HG02642 (cell line): Measurements from ENCODE around the gene TWIST2.

Experiments
- ATAC-seq: cut with Tn5 transposase; IDR thresholded peaks from one replicate; pipeline ENCODE4 v1.9.1; 2021; ENCODE audit warnings: mild to moderate bottlenecking; ENCODE audit not compliant: unreplicated experiment, poor library complexity

The TWIST2 gene

DNA sequence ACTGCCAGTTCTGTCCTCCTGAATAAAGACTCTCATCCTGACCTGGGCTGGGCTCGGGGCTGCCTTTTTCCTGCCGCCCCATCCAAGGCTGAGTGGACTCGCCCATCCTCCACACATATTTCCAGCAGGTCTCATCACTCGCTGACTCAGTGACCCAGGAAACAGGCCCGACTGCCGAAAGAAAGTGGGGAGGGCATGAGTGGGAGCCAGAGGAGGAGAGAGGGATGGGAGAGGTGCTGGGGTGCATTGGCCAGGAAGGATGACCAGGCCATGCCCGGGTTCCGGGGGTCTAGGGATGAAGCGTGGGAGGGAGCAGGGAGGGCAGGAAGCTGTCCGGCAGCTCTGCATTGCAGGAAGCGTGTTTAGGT is 66.7 kb downstream of the TWIST2 start:
- ATAC-seq: no peak

DNA sequence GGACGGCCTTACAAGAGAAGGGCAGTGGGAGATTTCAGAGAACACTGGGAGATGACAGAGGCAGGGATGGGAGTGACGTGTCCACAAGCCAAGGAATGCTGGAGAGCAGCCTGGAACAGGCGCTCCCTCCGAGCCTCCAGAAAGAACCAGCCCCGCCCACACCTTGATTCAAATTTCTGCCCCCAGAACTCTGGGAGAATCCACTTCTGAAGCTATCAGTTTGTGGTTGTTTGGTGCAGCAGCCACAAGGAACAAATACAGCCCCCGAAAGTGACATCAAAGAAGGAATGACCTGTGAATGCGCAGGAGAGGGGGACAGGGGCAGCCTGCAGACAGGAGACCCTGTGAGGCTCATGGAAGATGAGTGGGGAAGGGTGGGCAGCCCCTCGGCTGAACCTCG is 67.3 kb downstream of the TWIST2 start:
- no peak for ATAC-seq

DNA sequence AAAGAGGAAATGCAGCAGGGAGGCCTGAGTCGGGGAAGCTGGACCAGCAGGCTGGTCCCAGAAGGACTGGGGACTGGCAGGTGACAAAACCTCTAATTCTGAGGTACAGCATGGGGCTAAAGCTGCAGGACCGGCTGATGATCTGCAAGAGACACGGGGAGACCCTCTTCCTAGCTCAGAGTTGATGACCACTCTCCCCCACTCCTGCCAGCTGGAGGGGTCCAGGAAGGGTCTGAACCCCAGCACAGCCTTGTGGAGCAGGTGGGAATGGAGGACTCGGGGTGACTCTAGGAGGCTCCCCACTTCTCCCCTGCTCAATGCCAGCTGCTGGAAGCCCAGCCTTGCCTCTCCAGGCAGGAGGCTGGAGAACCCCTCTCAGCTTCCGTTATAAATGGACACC is 67.7 kb downstream of the TWIST2 start:
- ATAC-seq: no peak

GRCh38 chr2:238916176-238916874 is 68.4 kb downstream of the TWIST2 start:
- no peak for ATAC-seq

DNA sequence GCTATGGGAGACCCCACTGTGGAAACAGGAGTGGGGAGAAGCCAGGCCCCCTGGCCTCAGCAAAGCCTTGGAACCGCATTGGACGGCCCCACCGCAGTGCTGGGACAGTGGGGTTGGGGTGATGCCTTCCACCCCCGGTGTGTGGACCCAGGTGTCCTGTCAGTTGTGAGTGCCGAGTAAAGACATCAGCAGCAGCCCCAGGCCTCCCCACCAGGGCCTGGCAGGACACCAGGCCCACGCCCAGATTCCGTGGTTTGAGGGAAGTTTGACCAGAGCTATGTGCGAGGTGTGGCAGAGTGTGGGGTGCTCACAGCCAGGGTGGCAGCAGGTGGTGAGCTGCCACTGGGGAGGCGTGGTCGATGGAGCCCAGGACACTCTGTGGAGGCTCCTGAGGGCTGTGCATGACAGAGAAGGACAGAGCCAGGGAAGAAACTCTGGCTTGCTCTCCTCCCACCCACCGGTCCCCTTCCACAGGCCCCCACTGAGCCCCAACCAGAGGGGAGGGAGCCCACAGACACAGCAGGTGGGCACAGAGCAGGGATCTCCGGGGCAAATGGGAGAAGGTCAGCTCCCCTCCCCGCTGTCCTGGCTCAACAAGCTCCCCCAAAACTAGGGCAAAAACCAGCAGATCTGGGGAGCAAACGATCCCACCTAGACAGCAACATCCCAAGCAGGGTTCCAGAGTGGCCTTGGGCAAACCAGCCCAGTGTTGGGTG is 69.1 kb downstream of the TWIST2 start:
- no peak for ATAC-seq

- ATAC-seq: no peak
These were observed 71.4 kb downstream of the TWIST2 start for GRCh38 chr2:238919307-238919706.

DNA sequence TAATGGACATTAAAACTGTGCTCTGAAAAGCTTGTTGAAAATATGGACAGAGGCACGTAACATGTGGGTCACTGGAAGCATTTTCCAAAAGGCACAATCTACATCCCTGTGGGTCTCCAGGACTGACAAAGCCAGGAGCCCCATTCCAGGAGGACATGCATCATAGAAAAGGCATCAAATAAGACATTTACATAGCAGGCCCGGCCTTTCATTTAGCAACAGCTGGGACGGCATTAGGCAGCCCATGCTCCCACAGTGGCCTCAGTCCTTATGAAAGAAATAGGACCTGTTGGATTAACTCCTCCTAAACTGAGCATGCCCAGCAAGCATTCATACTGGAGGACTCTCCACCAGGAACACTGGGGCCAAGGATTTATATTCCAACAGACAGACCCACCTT is 72.2 kb downstream of the TWIST2 start:
- no peak for ATAC-seq

DNA sequence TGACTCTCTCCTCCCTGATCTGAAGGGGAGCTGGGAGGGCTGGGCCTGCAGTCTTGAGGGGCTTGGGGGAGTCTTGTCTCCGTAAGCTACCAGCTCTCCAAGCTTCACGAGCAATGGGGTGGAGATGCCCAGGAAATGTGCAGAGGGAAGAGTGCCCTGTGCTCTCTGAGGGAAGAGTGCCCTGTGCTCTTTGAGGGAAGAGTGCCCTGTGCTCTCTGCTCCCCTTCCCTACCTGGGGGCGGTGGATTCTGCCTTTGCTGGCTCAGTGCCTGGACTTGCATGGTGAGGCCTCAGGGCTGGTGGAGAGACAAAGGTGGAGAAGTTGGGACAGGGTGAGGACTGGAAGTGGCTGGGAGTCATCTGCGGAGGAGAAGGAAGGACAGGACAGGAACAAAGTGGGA is 72.7 kb downstream of the TWIST2 start:
- ATAC-seq: no peak

GRCh38 chr2:238921259-238921658 is 73.4 kb downstream of the TWIST2 start:
- no peak for ATAC-seq

DNA sequence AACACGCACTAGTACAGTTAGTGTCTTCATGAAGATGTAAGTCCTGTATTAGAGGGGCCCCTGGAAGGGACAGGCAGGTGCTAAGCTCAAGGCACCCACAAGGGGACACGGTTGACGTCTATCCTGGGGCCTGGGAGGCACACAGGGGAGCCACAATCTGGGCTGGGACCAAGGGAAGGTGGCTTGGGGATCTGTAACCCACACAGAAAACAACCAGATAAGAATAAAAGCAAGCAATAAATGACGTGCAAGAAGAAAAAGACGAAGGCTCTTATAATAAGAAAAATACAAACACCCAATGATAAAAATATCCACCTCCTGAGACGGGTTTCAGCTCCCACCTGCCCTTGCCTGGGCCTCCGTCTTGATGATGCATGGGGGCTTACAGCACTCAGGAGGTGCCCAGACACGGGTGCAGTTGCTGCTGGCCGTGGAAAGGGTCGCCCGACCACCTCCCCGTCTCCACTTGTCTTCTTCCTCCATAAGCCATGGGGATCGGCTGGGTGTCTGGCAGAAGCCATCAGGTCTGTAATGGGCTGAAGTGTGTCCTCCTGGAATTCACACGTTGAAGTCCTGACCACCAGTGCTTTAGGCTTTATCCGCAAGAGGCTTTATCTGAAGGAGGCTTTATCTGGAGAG is 73.9 kb downstream of the TWIST2 start:
- no peak for ATAC-seq

DNA sequence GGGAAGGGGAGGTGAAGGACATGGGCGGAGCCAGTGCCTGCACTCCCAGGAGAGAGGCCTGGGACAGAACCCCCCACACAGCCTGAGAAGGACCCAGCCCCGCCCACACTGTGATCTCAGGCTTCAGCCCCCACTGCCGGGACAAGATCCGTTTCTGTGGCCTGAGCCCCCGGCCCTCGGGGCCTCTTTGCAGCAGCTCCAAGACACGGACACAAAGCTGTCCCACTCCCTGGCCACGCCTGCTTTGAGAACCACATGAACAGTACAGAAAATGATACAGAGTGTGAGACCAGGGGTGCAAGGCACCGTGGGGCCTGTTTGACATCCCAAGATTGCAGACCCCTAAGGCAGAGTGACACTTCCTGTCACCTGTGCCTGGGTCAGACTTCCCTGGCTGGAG is 74.5 kb downstream of the TWIST2 start:
- no peak for ATAC-seq

DNA sequence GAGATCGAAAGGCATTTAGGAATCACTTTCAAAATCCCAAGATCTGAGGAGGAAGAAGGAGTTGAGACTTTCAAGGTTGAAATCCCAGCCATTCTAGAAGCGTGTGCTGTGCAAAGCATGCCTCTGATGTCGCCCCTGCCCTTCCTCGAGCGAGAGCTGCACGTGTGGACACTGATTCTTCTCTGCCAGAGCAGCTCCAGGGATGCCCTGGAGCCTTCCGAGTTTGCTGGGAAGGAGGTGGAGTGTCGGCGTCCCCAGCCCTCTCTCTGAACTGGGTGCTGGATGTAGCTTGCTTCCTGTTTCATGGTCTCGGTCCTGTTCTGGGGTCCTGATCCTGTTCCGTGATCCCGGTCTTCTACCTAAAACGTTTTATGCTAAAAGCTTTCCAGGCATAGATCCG is 76.1 kb downstream of the TWIST2 start:
- ATAC-seq: no peak

DNA sequence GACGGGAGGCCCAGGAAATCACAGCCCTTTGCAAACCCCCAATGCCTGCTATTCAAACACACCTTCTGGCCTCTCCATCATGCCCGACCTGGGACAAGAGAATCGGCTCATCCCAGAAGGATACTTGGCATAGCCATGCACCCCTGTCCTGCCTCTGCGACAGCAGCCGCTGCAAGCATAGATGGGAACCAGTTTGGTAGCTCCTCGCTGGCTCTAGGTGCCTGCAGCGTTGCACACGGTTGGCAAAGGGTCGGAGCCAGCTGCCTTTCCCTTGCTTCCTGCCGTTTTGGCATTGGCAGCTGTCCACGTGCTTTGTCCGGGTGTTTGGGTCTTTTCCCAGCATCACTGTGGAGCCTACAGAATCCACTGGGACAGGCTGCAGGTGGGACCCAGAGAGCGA is 76.9 kb downstream of the TWIST2 start:
- ATAC-seq: no peak

DNA sequence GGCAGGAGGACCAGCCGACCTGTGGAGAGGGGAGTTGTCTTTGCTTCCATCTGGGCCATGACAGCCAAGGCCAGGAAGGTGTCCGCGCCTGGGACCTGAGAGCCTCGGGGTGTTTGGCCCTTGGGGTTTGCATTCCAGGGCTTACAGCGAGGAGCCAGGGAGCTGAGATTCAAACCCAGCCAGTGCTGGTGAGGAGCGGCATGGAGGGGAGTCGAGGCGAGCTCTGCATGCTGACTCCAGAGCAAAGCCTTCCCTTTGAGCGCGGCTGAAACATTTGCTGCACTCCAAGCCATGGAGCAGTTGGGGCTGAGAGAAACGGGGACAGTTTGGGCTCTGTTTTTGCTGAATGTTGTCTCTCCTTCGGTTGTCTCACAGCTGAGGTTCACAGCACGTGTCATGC is 77.4 kb downstream of the TWIST2 start:
- no peak for ATAC-seq

DNA sequence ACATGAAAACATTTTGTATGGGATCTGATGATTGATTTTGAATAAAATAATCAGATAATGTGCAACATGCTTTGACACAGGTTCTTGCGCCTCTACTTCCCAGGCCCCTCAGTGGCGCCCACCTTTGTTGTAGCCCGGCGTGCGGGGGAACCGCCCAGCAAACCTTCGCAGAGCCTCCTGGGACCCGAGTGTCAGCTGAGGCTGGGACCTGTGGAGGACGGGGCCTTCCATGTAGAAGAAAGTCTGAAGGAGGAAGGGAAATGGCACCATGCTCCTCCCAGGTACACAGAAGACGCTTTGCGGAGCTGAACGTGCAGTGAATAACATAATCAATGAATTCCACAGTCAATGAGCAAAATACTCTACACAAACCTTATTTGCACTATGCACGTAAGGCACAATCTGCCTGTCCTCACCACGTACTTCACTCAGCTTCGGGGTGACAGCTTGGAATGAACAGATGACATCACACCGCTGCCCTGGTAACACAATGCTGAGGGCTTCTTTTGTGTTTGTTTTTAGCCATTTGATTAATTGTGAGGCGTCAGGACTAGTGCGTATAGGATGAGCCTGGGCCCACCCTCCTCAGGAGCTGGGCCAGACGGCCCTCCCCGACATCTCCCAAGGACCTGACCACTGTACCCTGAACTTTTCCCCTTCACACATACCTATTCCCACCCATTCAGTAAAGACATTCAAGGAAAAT is 78.1 kb downstream of the TWIST2 start:
- no peak for ATAC-seq

DNA sequence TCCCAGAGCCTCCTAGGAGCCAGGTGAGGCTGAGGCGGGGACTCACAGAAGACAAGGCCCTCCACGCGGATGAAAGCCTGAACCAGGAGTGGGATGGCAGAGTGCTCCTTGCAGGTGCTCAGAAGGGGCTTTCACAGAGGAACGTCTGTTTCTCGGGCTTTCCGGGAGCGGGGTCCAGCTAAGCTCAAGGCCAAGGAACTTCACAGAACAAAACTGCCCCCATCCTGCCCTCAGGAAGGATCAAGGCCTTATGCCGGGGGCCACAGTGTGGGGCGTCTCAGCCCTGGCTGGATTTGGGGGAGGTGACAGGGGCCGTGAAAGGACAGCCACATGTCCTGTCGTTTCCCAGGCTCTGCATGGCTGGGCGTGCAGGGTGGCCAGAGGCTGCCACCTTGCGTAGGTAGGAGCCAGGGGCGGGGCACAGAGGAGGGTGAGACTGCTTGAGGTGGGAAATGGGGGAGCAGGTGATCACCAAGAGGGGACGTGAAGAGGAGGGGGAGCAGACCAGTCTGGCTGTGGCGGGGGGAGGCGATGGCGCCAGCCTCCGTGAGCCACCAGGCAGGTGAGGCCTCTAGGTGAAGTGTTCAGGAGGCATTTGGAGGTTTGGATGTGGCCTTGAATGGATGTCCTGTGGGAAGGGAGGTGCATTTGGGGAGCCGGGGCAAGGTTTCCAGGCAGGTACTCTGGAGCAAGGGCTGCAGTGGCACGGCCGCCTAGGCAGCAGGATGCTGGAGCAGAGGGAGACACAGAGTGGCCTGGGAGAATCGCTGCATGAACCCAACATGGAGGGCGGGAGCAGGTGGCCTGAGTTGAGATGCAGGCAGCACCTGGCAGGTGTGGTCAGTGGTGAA is 79.1 kb downstream of the TWIST2 start:
- no peak for ATAC-seq

GRCh38 chr2:238927746-238928519 is 80.0 kb downstream of the TWIST2 start:
- ATAC-seq: no peak

- no peak for ATAC-seq
These were observed 80.8 kb downstream of the TWIST2 start for GRCh38 chr2:238928520-238929241.
